Stomach (tissue), 4 donors: ENCODE measurements around the gene DNAJC6.

Experiments used
- POLR2A ChIP-seq, 4 donors: fragments of 450-650 bp; IDR thresholded peaks; one replicate each; pipeline ENCODE4 v1.6.1; 2016; ENCODE audit warnings: antibody characterized with exemption in 4 of 4, control low read depth in 2 of 4, mild to moderate bottlenecking in 1 of 4, moderate library complexity in 1 of 4
- TF ChIP-seq, protein P1 (sequence below), 7 experiments: fragments of 450-650 bp in 4 of 7; fragments of 200-600 bp in 3 of 7; sonication (generic) in 3 of 7; IDR thresholded peaks; one replicate each; pipeline ENCODE4 v1.5.1; 2016 to 2019; ENCODE audit warnings: antibody characterized with exemption in 7 of 7, control low read depth in 2 of 7, mild to moderate bottlenecking in 1 of 7

- TF ChIP-seq, protein P1, sequence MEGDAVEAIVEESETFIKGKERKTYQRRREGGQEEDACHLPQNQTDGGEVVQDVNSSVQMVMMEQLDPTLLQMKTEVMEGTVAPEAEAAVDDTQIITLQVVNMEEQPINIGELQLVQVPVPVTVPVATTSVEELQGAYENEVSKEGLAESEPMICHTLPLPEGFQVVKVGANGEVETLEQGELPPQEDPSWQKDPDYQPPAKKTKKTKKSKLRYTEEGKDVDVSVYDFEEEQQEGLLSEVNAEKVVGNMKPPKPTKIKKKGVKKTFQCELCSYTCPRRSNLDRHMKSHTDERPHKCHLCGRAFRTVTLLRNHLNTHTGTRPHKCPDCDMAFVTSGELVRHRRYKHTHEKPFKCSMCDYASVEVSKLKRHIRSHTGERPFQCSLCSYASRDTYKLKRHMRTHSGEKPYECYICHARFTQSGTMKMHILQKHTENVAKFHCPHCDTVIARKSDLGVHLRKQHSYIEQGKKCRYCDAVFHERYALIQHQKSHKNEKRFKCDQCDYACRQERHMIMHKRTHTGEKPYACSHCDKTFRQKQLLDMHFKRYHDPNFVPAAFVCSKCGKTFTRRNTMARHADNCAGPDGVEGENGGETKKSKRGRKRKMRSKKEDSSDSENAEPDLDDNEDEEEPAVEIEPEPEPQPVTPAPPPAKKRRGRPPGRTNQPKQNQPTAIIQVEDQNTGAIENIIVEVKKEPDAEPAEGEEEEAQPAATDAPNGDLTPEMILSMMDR (IDR thresholded peaks at IDR 0.05): no peak
- no peak for TF ChIP-seq POLR2A (IDR thresholded peaks at IDR 0.05)
Measured at GRCh38 chr1:65341381-65341780, 32.0 kb downstream of the DNAJC6 start.
